HL-60 (cell line): ENCODE measurements around the gene KCTD16.

Source experiments
- CTCF ChIP-seq: IDR thresholded peaks from one replicate; pipeline ENCODE4 v1.5.1; 2011; ENCODE audit warnings: low read length, control low read depth, inconsistent platforms; ENCODE audit not compliant: insufficient read depth
- GABPA ChIP-seq: IDR thresholded peaks from 2 replicates; pipeline ENCODE4 v1.6.1; 2012; ENCODE audit warnings: low read depth
- POLR2AphosphoS5 ChIP-seq: IDR thresholded peaks from 2 replicates; pipeline ENCODE4 v1.6.1; 2012; ENCODE audit warnings: low read depth
- REST ChIP-seq: IDR thresholded peaks from 2 replicates; pipeline ENCODE4 v1.6.1; 2012; ENCODE audit warnings: low read depth; ENCODE audit not compliant: insufficient replicate concordance

DNA sequence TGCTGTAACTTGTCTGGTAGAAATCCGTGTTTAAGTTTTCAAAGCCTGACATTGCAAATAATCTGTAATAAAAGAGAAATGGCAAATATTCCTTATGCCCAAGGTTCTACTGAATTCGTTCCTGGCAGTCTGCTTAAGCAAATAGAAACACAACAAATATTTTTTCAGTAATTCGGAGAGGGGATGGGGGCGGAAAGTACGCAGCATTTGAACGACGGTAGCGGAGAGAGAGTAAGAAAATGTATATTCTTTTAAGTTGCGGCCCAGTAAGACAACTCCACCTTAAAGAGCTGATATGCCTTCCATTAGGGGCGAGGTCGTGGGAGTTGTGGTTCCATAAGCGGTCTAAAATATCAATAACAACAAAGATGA lies 783 bp upstream of the KCTD16 start:
- TF ChIP-seq CTCF (no peak), POLR2AphosphoS5 (no peak), GABPA (no peak), REST (no peak)
